HUES6 (cell line): ENCODE results near the gene EFCAB11.

ENCODE experiments used
- H3K27ac ChIP-seq: 2 replicates; pipeline ENCODE4 v1.7.0; 2013; ENCODE audit warnings: low read depth, mild to moderate bottlenecking, low read length, inconsistent platforms
- H3K27me3 ChIP-seq: 2 replicates; pipeline ENCODE4 v1.6.1; 2013; ENCODE audit warnings: low read length; ENCODE audit not compliant: control insufficient read depth, insufficient read depth
- H3K36me3 ChIP-seq: 2 replicates; pipeline ENCODE4 v1.6.1; 2013; ENCODE audit warnings: low read length; ENCODE audit not compliant: control insufficient read depth, insufficient read depth
- H3K4me1 ChIP-seq: 2 replicates; pipeline ENCODE4 v1.6.1; 2013; ENCODE audit warnings: low read length; ENCODE audit not compliant: control insufficient read depth, insufficient read depth
- H3K4me3 ChIP-seq: 2 replicates; pipeline ENCODE4 v1.5.1; 2013; ENCODE audit warnings: low read depth, low read length
- H3K9ac ChIP-seq: one replicate; pipeline ENCODE4 v1.6.1; 2013; ENCODE audit warnings: mild to moderate bottlenecking, low read length
- H3K9me3 ChIP-seq: 2 replicates; pipeline ENCODE4 v1.6.1; 2013; ENCODE audit warnings: low read depth, low read length; ENCODE audit not compliant: control insufficient read depth, insufficient read depth

Gene EFCAB11

DNA sequence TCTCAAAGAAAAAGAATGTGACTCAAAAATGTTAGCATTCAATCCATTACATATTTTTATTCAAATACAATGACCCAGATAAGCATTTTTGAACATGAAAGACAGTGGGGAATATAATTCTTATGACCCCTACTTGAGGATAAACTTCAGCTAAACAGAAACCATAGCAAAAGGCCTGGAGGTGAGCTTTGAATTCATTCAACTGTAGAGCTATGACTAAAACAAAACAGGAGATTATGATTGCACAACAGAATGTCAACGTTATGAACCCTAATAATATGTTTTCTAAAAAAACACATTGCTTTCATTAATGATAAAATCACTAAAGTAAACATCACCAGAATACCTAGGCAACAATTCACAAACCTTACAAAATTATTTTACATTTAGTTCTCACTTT, 27.8 kb downstream of the EFCAB11 start:
- Histone ChIP-seq H3K27me3 (no peaks in the 10 kb centered on the region), H3K27ac (no peak overlapping the region), H3K4me1 (0 out of 2 replicates have a peak, but pooled peaks cover 3% of the 10 kb centered on the region), H3K4me3 (no peak overlapping the region), H3K36me3 (peaks cover 10% of the 10 kb centered on the region; the same call in 1 of the 2 replicates), H3K9ac (no peak overlapping the region), H3K9me3 (no peaks in the 10 kb centered on the region)

DNA sequence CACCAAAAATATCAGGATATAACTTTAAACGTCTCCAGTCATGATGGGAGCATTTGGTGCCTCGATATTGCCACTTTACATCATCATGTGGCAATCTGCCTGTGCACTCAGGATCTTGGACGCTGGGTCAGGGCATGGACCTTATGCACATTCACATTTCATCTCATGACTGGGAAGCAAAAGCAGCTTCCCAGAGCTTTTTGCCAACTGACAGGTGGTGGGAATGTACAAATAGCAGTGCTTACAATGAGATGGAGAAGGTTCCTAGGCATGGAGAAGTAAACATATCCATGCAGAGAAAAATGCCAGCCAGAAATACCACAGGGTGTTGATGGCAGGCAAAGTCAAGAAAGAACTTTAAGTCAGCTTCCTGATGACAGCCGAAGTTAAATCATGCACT, 30.3 kb downstream of the EFCAB11 start:
- Histone ChIP-seq H3K9me3 (no peaks in the 10 kb centered on the region), H3K36me3 (no peaks in the 10 kb centered on the region), H3K27me3 (no peaks in the 10 kb centered on the region)

DNA sequence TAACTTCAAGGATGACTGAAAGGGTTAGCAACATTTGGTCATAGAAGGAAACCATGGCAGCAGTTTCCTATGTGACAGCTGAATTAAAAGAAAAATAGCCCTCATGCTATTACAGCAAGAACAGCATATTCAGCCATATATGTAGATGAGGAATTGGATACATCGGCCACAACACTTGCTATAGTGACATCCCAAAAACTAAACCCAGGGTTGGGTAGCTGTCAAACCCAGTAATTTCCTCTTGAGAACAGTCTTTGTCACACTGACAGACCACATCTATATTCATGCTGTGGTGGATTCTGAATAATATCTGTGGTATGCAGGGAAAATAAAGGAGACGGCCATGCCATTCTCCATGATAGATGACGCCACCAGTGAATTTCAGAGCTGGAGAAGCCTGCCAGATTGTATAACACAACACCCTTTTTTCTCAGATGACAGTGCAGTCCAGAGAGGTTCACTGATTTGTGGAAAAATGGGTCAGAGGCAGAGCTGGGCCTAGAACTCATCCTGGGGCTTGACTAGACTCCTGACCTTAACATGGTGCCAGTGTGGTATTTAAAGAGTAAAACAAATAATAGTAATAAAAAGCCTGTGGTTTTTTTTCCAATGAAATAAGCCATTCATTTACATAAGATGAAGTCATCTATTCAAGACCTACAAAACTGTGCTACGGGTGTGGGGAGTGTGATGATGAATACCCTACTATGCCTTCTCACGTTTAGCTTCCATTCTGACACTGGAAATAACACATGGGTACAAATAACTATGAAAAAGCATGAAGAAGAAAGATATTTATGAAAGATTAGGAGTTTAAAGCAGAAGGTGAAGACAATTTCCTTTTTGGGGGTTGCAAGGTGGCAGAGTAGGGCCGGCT, 32.3 kb downstream of the EFCAB11 start:
- H3K27me3 ChIP-seq: no peaks in the 10 kb centered on the region
- H3K9ac ChIP-seq: no peak overlapping the region
- H3K36me3 ChIP-seq: no peaks in the 10 kb centered on the region
- H3K27ac ChIP-seq: no peak overlapping the region
- H3K9me3 ChIP-seq: no peaks in the 10 kb centered on the region
- 0 out of 2 replicates have a peak, but pooled peaks cover 3% of the 10 kb centered on the region for H3K4me1 ChIP-seq
- H3K4me3 ChIP-seq: no peak overlapping the region

More for the DNA sequence above, 30.3 kb downstream of the EFCAB11 start:
- H3K4me3 ChIP-seq: no peak overlapping the region
- no peak overlapping the region for H3K27ac ChIP-seq
- 0 out of 2 replicates have a peak, but pooled peaks cover 3% of the 10 kb centered on the region for H3K4me1 ChIP-seq
- no peak overlapping the region for H3K9ac ChIP-seq

DNA sequence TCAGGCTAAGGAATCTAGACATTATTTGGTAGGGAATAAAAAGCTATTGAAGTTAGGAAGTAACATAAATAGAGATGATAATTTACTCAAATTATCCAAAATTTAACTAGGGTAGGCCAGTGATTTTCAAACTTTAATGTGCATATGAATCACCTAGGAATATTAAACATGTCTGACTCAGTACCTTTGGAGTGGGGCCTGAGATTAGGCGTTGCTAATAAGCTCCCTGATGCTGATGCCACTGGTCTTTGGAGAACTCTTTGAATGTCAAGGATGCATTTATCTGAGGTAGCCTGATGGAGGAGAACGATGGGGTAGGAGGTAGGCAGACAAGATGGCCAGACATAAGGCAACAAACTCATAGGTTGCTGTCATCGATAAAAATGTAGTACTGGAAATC, 33.2 kb downstream of the EFCAB11 start:
- Histone ChIP-seq H3K4me1 (0 out of 2 replicates have a peak, but pooled peaks cover 3% of the 10 kb centered on the region), H3K9me3 (no peaks in the 10 kb centered on the region), H3K27ac (no peak overlapping the region), H3K4me3 (no peak overlapping the region), H3K9ac (no peak overlapping the region), H3K36me3 (no peaks in the 10 kb centered on the region), H3K27me3 (no peaks in the 10 kb centered on the region)

DNA sequence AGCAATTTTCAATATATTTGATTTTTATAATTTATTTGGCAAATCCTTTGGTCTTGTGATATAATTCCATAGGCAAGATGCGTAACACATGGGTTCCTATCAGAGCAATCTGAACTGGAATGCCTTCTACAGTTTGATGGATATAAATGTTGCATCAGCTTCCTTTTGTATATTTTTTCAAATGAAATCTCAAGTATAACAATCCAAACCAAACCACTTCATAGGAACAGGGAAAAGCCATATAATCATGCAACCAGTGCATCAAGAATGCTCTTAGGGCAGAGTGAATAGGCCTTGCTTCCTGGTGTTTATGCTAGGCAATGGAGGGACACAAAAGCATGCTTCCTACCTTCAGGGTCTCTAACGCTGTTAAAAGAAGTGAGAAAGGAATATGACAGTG, 34.5 kb downstream of the EFCAB11 start:
- no peak overlapping the region for H3K27ac ChIP-seq
- H3K9ac ChIP-seq: no peak overlapping the region
- peaks cover 3% of the 10 kb centered on the region; the same call in 1 of the 2 replicates for H3K4me1 ChIP-seq
- no peaks in the 10 kb centered on the region for H3K9me3 ChIP-seq
- no peak overlapping the region for H3K4me3 ChIP-seq
- no peaks in the 10 kb centered on the region for H3K36me3 ChIP-seq
- no peaks in the 10 kb centered on the region for H3K27me3 ChIP-seq

DNA sequence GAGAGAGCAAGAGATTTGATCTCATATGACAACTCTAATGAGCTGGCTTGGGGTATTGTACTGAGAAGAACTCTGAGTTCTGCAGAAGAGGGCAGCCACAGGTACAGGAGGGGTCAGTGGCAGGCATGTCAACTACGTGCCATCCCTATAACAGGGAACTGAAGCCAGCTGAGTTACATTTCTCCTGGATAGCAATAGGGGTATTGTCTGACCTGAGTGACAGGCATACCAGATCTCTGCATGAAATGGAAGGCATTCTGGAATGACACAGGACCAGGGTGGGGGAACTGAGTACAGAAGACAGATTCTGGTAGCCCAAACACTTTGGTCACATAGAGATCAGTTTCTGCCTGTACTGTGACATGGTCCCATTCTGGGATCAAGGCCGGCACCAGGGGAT, 35.8 kb downstream of the EFCAB11 start:
- H3K27ac ChIP-seq: no peak overlapping the region
- no peaks in the 10 kb centered on the region for H3K9me3 ChIP-seq

DNA sequence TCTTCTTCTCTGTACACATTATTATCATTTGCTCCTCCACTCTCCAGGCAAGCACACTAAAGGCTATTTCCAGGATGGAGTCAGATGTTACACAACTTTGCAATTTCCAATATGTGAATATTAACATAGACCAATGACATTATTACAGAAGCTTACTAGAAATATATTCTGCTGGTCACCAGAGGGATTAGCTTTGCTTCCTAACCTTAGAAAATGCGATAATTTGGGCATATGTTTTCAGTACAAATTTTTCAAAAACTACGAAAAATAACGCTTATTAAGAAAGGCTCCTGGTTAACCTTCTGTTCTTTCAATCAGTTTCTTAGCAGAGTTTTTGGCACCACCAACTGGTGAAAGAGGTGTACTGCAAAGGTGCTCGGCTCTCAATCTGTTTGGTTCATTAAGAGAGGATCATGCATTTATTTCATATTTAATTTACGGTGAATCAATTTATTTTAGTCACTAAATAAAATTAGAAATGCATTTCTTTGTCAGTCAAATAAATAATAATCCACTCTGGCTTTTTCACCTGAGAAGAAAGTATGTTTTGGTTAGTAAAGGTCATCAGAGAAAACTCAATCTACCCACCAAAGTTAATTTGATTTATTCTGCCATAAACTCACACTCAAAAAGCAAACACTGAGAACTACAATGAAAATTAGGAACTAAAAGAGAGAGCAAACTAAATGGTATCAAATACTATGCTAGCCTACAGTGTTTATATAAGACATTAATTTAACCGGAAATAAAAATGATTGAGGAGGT, 39.2 kb downstream of the EFCAB11 start:
- Histone ChIP-seq H3K9ac (no peak overlapping the region), H3K36me3 (no peaks in the 10 kb centered on the region), H3K27ac (no peak overlapping the region), H3K9me3 (no peaks in the 10 kb centered on the region), H3K4me1 (peaks cover 28% of the 10 kb centered on the region), H3K27me3 (no peaks in the 10 kb centered on the region), H3K4me3 (no peak overlapping the region)

More for the DNA sequence above, 35.8 kb downstream of the EFCAB11 start:
- Histone ChIP-seq H3K4me1 (peaks cover 3% of the 10 kb centered on the region; the same call in 1 of the 2 replicates), H3K4me3 (no peak overlapping the region), H3K36me3 (no peaks in the 10 kb centered on the region), H3K9ac (no peak overlapping the region), H3K27me3 (no peaks in the 10 kb centered on the region)

DNA sequence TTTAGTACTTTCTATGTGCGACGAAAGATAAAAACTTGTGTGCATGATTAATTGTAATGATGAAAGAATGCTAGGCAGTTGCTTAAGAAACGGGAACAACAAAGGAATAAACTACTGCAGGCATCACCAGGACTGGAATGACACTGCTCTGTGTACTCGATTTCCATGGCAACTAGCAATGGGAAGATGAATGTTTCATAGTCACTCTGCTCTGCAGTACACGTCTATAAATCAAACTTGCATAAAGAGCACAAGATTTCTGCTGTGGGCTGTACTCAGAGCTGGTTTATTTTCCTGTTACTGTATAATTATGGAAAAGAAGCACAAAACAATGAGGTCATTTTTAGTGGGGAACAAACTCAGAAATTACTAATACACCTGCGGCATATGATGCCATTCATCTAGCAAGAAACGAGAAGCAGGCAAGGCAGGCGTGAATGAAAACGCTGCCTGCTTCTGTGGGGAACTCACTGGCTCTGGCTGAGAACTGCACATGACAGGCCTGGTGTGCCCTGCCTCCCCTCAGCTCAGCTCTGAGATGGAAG, 41.8 kb downstream of the EFCAB11 start:
- H3K9me3 ChIP-seq: no peaks in the 10 kb centered on the region
- H3K27me3 ChIP-seq: no peaks in the 10 kb centered on the region
- no peak overlapping the region for H3K27ac ChIP-seq
- no peaks in the 10 kb centered on the region for H3K36me3 ChIP-seq
- no peak overlapping the region for H3K4me3 ChIP-seq
- H3K4me1 ChIP-seq: peaks cover 36% of the 10 kb centered on the region
- H3K9ac ChIP-seq: no peak overlapping the region

DNA sequence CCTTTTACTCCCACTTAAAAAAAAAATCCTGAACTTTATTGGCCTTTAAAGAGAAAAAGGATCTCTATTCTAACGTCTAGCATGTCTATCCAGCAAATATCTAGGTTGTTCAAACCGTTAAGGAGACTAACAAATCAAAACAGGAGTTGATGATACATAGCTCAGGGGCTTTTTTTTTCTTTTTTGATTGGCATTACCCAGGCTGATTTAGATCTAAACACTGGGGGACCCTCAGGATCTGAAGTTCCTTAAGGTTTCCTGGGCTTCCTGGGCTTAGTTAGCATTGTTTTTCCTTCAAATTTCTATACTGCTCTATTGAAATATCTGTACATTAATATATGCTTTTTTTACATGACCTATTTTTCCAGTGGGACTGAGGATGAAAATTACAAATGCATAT, 42.3 kb downstream of the EFCAB11 start:
- Histone ChIP-seq H3K4me3 (no peak overlapping the region), H3K27ac (no peak overlapping the region)

DNA sequence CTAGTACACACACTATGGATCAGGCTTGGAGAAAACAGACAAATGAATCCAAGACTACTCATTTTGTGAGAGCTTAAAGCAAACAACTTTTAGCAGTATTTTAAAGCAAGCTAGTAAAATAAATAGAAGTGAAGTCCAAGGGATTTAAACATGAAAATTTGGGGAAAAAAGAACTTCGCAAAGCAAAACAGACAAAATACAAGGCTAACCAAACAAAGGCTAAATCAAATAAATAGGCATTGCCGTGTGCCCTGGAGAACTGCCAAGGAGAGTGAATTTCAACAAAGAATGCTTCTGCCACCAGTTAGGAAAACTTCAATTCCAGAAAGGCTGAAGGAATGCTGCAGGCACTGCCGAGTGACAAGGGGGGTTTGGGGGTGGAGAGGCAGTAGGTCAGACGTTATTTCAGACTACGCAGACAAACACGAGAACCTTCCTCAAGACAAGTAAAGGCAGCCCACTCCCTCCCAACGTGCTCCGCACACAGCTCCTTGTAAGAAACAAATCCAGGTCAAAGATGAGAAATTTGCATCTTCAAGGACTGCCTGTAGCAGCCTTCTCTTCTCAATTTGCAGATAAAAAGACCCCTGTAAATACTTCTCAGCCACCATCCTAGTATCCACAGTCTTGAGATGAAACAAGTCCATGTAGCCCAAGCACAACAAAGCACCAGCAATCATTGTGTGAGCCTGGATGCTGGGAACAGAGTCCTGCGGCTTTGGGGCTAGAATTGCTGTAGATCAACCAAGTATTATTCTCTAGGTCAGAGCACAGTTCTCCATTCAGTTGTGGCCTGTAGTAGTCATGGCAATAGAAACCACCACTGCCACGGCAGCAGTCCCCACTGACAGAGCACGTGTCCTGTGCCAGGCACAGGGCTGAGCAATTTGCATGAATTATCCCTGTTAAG, 43.3 kb downstream of the EFCAB11 start:
- no peaks in the 10 kb centered on the region for H3K9me3 ChIP-seq
- no peaks in the 10 kb centered on the region for H3K27me3 ChIP-seq
- H3K9ac ChIP-seq: peak overlapping the region; percentile 26
- peak overlapping the region; percentile 34; the same call in 1 of the 2 replicates for H3K27ac ChIP-seq
- H3K36me3 ChIP-seq: no peaks in the 10 kb centered on the region
- H3K4me1 ChIP-seq: peaks cover 37% of the 10 kb centered on the region
- 0 out of 2 replicates have a peak overlapping the region, but pooled peaks have one; percentile 6 for H3K4me3 ChIP-seq

More for the DNA sequence above, 42.3 kb downstream of the EFCAB11 start:
- Histone ChIP-seq H3K36me3 (no peaks in the 10 kb centered on the region), H3K9ac (no peak overlapping the region), H3K27me3 (no peaks in the 10 kb centered on the region), H3K9me3 (no peaks in the 10 kb centered on the region), H3K4me1 (peaks cover 37% of the 10 kb centered on the region)
